SU-DHL-6 (cell line): ENCODE results near the gene CAMK1D.

Source experiments
- EZH2phosphoT487 ChIP-seq: fragments of 200-600 bp; sonication (generic), shearing (Covaris generic); conservative IDR thresholded peaks from 2 replicates; pipeline ENCODE4 v1.6.1; 2018; ENCODE audit warnings: mild to moderate bottlenecking, antibody characterized with exemption, low read length, moderate library complexity, mixed read lengths
- TF ChIP-seq, protein P1 (sequence below): fragments of 200-600 bp; sonication (generic); IDR thresholded peaks from one replicate; pipeline ENCODE4 v1.5.1; 2017; ENCODE audit warnings: antibody characterized with exemption, mild to moderate bottlenecking, low read length, moderate library complexity; ENCODE audit not compliant: insufficient read depth, poor library complexity, severe bottlenecking

DNA sequence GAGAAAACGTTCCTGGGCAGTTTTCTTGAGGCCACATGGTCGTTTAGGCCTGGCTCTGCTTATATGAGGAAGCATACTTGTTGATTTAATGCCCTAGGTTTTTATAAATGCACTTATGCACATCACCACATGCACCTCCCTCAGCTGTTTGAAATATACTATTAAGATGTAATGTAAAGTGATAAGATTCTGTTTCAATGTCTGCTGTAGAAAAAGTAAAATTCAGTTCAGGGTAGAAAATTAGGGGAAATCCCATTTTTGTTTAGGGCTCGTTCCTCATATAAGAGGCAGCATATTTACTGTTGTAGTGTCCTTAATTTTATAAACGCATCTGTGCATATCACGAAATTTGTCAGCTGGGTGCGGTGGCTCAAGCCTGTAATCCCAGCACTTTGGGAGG is 7.8 kb upstream of the CAMK1D start:
- TF ChIP-seq, protein P1, sequence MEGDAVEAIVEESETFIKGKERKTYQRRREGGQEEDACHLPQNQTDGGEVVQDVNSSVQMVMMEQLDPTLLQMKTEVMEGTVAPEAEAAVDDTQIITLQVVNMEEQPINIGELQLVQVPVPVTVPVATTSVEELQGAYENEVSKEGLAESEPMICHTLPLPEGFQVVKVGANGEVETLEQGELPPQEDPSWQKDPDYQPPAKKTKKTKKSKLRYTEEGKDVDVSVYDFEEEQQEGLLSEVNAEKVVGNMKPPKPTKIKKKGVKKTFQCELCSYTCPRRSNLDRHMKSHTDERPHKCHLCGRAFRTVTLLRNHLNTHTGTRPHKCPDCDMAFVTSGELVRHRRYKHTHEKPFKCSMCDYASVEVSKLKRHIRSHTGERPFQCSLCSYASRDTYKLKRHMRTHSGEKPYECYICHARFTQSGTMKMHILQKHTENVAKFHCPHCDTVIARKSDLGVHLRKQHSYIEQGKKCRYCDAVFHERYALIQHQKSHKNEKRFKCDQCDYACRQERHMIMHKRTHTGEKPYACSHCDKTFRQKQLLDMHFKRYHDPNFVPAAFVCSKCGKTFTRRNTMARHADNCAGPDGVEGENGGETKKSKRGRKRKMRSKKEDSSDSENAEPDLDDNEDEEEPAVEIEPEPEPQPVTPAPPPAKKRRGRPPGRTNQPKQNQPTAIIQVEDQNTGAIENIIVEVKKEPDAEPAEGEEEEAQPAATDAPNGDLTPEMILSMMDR = no peak
- no peak for TF ChIP-seq EZH2phosphoT487
